CD4-positive, CD25-positive, alpha-beta regulatory T cell (primary cell): Measurements from ENCODE around the gene NINJ2. TPM values are rescaled to one million over a fixed set of nuclear protein-coding genes. Genes with fewer than 3 reads are reported as not detected.

Experiments used
- ATAC-seq, 2 donors: fragments of 150-1000 bp; cut with Tn5 transposase; one replicate each; pipeline ENCODE4 v1.10.0; 2021; ENCODE audit warnings: low read depth in 2 of 2, moderate number of reproducible peaks in 2 of 2, moderate library complexity in 1 of 2
- DNase-seq, 3 donors: peaks; one replicate each; pipeline versions ENCODE4 v3.0.0 to v3.0.0-alpha.2; 2012 to 2022; ENCODE audit warnings: mixed read lengths in 1 of 3
- H3K27ac ChIP-seq: one replicate; pipeline ENCODE4 v1.7.0; 2013; ENCODE audit warnings: mild to moderate bottlenecking, low read length; ENCODE audit not compliant: insufficient read depth, poor library complexity, severe bottlenecking
- H3K27me3 ChIP-seq: one replicate; pipeline ENCODE4 v1.7.0; 2013; ENCODE audit warnings: low read length; ENCODE audit not compliant: control insufficient read depth, insufficient read depth
- H3K36me3 ChIP-seq: one replicate; pipeline ENCODE4 v1.7.0; 2013; ENCODE audit warnings: mild to moderate bottlenecking, low read length, moderate library complexity; ENCODE audit not compliant: control insufficient read depth, insufficient read depth
- H3K4me1 ChIP-seq: 2 replicates; pipeline ENCODE4 v1.7.0; 2013; ENCODE audit warnings: mild to moderate bottlenecking, low read length; ENCODE audit not compliant: insufficient read depth, control insufficient read depth, poor library complexity, severe bottlenecking
- H3K4me3 ChIP-seq: one replicate; pipeline ENCODE4 v1.7.0; 2013; ENCODE audit warnings: low read depth, mild to moderate bottlenecking, low read length, moderate library complexity
- H3K9me3 ChIP-seq, 2 experiments: 1 replicate in 1 of 2; 2 replicates in 1 of 2; pipeline ENCODE4 v1.7.0; 2013; ENCODE audit warnings: low read length in 2 of 2, mild to moderate bottlenecking in 1 of 2, moderate library complexity in 1 of 2; ENCODE audit not compliant: control insufficient read depth in 2 of 2
- H3K27ac Mint-ChIP-seq, 3 donors: one replicate each; pipeline ENCODE4 v1.8.0; 2020 to 2022; ENCODE audit warnings: mild to moderate bottlenecking in 3 of 3, mixed read lengths in 3 of 3, moderate library complexity in 2 of 3
- H3K27me3 Mint-ChIP-seq: one replicate; pipeline ENCODE4 v1.8.0; 2022; ENCODE audit warnings: mild to moderate bottlenecking, mixed read lengths
- H3K36me3 Mint-ChIP-seq: one replicate; pipeline ENCODE4 v1.8.0; 2020; ENCODE audit warnings: mixed read lengths
- H3K4me1 Mint-ChIP-seq, 4 donors: one replicate each; pipeline ENCODE4 v1.8.0; 2020 to 2022; ENCODE audit warnings: mixed read lengths in 4 of 4, mild to moderate bottlenecking in 1 of 4
- H3K4me3 Mint-ChIP-seq, 4 donors: one replicate each; pipeline ENCODE4 v1.8.0; 2020 to 2022; ENCODE audit warnings: mild to moderate bottlenecking in 4 of 4, mixed read lengths in 4 of 4, moderate library complexity in 3 of 4
- H3K9me3 Mint-ChIP-seq, 7 donors: one replicate each; pipeline ENCODE4 v1.8.0; 2020 to 2022; ENCODE audit warnings: mixed read lengths in 7 of 7, mild to moderate bottlenecking in 3 of 7, moderate library complexity in 2 of 7
- polyA plus RNA-seq, 4 donors: library from polyadenylated mRNA; unstranded; fragments of 300-500 nt; fragmentation: Illumina TruSeq; gene quantifications; one replicate each; pipeline ENCODE4 v1.2.3, GENCODE V29; 2021
- total RNA-seq: library from RNA; stranded (reverse); gene quantifications from one replicate; pipeline ENCODE4 v1.2.3, GENCODE V29; 2022

Gene NINJ2
- total and polyA plus RNA-seq, 5 donors from 2014 or later, result 16.8 to 170 (median 125) TPM

- Mint-ChIP-seq H3K4me1 (no peaks in the 10 kb centered on the region), H3K27ac (no peak overlapping the region), H3K4me3 (no peak overlapping the region), H3K27me3 (peaks cover 18% of the 10 kb centered on the region), H3K36me3 (peaks cover 6% of the 10 kb centered on the region), H3K9me3 (peaks cover 0 to 11% (median 0%) of the 10 kb centered on the region in 7 donors)
- H3K27me3 ChIP-seq, result peaks cover 2% of the 10 kb centered on the region
- H3K4me1 ChIP-seq, result no peaks in the 10 kb centered on the region
- no peak overlapping the region for H3K4me3 ChIP-seq
- H3K27ac ChIP-seq, result no peak overlapping the region
- ATAC-seq (no peak), DNase-seq (no peak)
- no peaks in the 10 kb centered on the region for H3K36me3 ChIP-seq
- H3K9me3 ChIP-seq, result peaks cover 4 to 11% of the 10 kb centered on the region in 2 experiments
Observed at GRCh38 chr12:531951-532585, 131.2 kb downstream of the NINJ2 start.

- DNase-seq, result no peak
- H3K4me3 Mint-ChIP-seq, result no peak overlapping the region
- H3K36me3 Mint-ChIP-seq, result peaks cover 6% of the 10 kb centered on the region
Observed at GRCh38 chr12:530821-531220, 132.4 kb downstream of the NINJ2 start.

GRCh38 chr12:530308-530707 lies 132.9 kb downstream of the NINJ2 start:
- H3K27ac ChIP-seq, result no peak overlapping the region
- no peaks in the 10 kb centered on the region for H3K4me1 ChIP-seq
- no peak overlapping the region for H3K4me3 Mint-ChIP-seq
- H3K36me3 ChIP-seq, result no peaks in the 10 kb centered on the region
- H3K36me3 Mint-ChIP-seq, result peaks cover 6% of the 10 kb centered on the region
- no peak for DNase-seq
- peaks cover 0 to 11% (median 0%) of the 10 kb centered on the region in 7 donors for H3K9me3 Mint-ChIP-seq
- no peak overlapping the region for H3K27ac Mint-ChIP-seq
- no peak overlapping the region for H3K4me3 ChIP-seq
- peaks cover 4 to 11% of the 10 kb centered on the region in 2 experiments for H3K9me3 ChIP-seq
- ATAC-seq, result no peak
- H3K4me1 Mint-ChIP-seq, result no peaks in the 10 kb centered on the region
- no peaks in the 10 kb centered on the region for H3K27me3 ChIP-seq
- H3K27me3 Mint-ChIP-seq, result peaks cover 16% of the 10 kb centered on the region

More at GRCh38 chr12:530821-531220, 132.4 kb downstream of the NINJ2 start:
- Histone ChIP-seq H3K9me3 (peaks cover 4 to 11% of the 10 kb centered on the region in 2 experiments), H3K27me3 (no peaks in the 10 kb centered on the region), H3K4me1 (no peaks in the 10 kb centered on the region), H3K36me3 (no peaks in the 10 kb centered on the region), H3K4me3 (no peak overlapping the region), H3K27ac (no peak overlapping the region)
- Mint-ChIP-seq H3K27me3 (peaks cover 12% of the 10 kb centered on the region), H3K4me1 (no peaks in the 10 kb centered on the region), H3K27ac (no peak overlapping the region), H3K9me3 (peaks cover 0 to 11% (median 0%) of the 10 kb centered on the region in 7 donors)
- ATAC-seq, result no peak

GRCh38 chr12:527729-528128 lies 135.5 kb downstream of the NINJ2 start:
- Mint-ChIP-seq H3K27me3 (peaks cover 15% of the 10 kb centered on the region), H3K4me1 (no peaks in the 10 kb centered on the region), H3K36me3 (peaks cover 6% of the 10 kb centered on the region), H3K27ac (no peak overlapping the region), H3K4me3 (peak overlapping the region in 1 of 4 donors; percentile 32), H3K9me3 (peaks cover 0 to 11% (median 0%) of the 10 kb centered on the region in 7 donors)
- peaks cover 4 to 11% of the 10 kb centered on the region in 2 experiments for H3K9me3 ChIP-seq
- no peaks in the 10 kb centered on the region for H3K27me3 ChIP-seq
- H3K4me3 ChIP-seq, result no peak overlapping the region
- ATAC-seq, result no peak
- DNase-seq, result no peak
- H3K4me1 ChIP-seq, result no peaks in the 10 kb centered on the region
- H3K36me3 ChIP-seq, result no peaks in the 10 kb centered on the region
- H3K27ac ChIP-seq, result no peak overlapping the region

GRCh38 chr12:527241-527640 lies 136.0 kb downstream of the NINJ2 start:
- DNase-seq, result no peak

GRCh38 chr12:526089-526488 lies 137.2 kb downstream of the NINJ2 start:
- ATAC-seq (no peak), DNase-seq (no peak)
- Mint-ChIP-seq H3K27ac (no peak overlapping the region), H3K36me3 (peaks cover 6% of the 10 kb centered on the region), H3K9me3 (peaks cover 0 to 5% (median 0%) of the 10 kb centered on the region in 7 donors), H3K4me1 (no peaks in the 10 kb centered on the region), H3K27me3 (peaks cover 19% of the 10 kb centered on the region), H3K4me3 (no peak overlapping the region)
- no peaks in the 10 kb centered on the region for H3K36me3 ChIP-seq
- H3K9me3 ChIP-seq, result peaks cover 0 to 4% of the 10 kb centered on the region in 2 experiments
- no peak overlapping the region for H3K4me3 ChIP-seq
- H3K27me3 ChIP-seq, result no peaks in the 10 kb centered on the region
- H3K4me1 ChIP-seq, result no peaks in the 10 kb centered on the region
- no peak overlapping the region for H3K27ac ChIP-seq

More at GRCh38 chr12:527241-527640, 136.0 kb downstream of the NINJ2 start:
- Histone ChIP-seq H3K4me3 (no peak overlapping the region), H3K9me3 (peaks cover 3 to 7% of the 10 kb centered on the region in 2 experiments), H3K27me3 (no peaks in the 10 kb centered on the region), H3K27ac (no peak overlapping the region), H3K36me3 (no peaks in the 10 kb centered on the region), H3K4me1 (no peaks in the 10 kb centered on the region)
- Mint-ChIP-seq H3K27ac (no peak overlapping the region), H3K36me3 (peaks cover 6% of the 10 kb centered on the region), H3K4me3 (no peak overlapping the region), H3K9me3 (peaks cover 0 to 9% (median 0%) of the 10 kb centered on the region in 7 donors), H3K27me3 (peaks cover 16% of the 10 kb centered on the region), H3K4me1 (no peaks in the 10 kb centered on the region)
- ATAC-seq, result no peak

GRCh38 chr12:524167-524951 lies 138.9 kb downstream of the NINJ2 start:
- DNase-seq (no peak), ATAC-seq (no peak)
- Histone ChIP-seq H3K9me3 (peaks cover 0 to 2% of the 10 kb centered on the region in 2 experiments), H3K4me1 (no peaks in the 10 kb centered on the region), H3K27ac (no peak overlapping the region), H3K4me3 (no peak overlapping the region), H3K36me3 (no peaks in the 10 kb centered on the region), H3K27me3 (no peaks in the 10 kb centered on the region)
- Mint-ChIP-seq H3K36me3 (peaks cover 6% of the 10 kb centered on the region), H3K4me3 (no peak overlapping the region), H3K9me3 (peaks cover 0 to 4% (median 0%) of the 10 kb centered on the region in 7 donors), H3K4me1 (no peaks in the 10 kb centered on the region), H3K27me3 (peaks cover 25% of the 10 kb centered on the region), H3K27ac (no peak overlapping the region)
